ENCODE data around the gene BUB3.

Gene BUB3

GRCh38 chr10:123154092-123154710, at the start of gene BUB3:
Gene BUB3, plus strand, starts transcription at chr10:123154402. Its CDS starts 516 bp downstream, at chr10:123154918.
- peaks cover 49% of the 10 kb centered on the region for H3K79me2 ChIP-seq (ENCODE audit: insufficient read depth, low read length)
- peak within 1 kb of the TSS; percentile 97 for H3K4me2 ChIP-seq (ENCODE audit: low read depth, low read length, poor library complexity, severe bottlenecking)
- H3K9me3 ChIP-seq (ENCODE audit: insufficient read depth, low read depth, low read length): no peaks in the 10 kb centered on the region
- H3F3A ChIP-seq (ENCODE audit: low read depth): no peaks in the 10 kb centered on the region; the same call in 1 of the 2 replicates
- TF ChIP-seq CTCF (conservative IDR thresholded peaks at IDR 0.05; ENCODE audit: low read length) (no peak), EZH2phosphoT487 (IDR thresholded peaks at IDR 0.05; ENCODE audit: borderline replicate concordance) (no peak)
- peak within 1 kb of the TSS; percentile 88 for H3K4me3 ChIP-seq (ENCODE audit: low read length, poor library complexity, severe bottlenecking)
- H3K36me3 ChIP-seq (ENCODE audit: insufficient read depth, low read length): peaks cover 34% of the 10 kb centered on the region; the same call in 1 of the 2 replicates
- peak within 1 kb of the TSS; percentile 97 for H2AFZ ChIP-seq (ENCODE audit: low read length)
- no peaks in the 10 kb centered on the region for H3K27me3 ChIP-seq (ENCODE audit: insufficient read depth, low read length, poor library complexity, severe bottlenecking)
- H3K9ac ChIP-seq (ENCODE audit: low read depth, low read length, poor library complexity, severe bottlenecking): peak within 1 kb of the TSS; percentile 96
- H3K4me1 ChIP-seq (ENCODE audit: insufficient read depth, low read length, poor library complexity, severe bottlenecking): peaks cover 47% of the 10 kb centered on the region
- peaks cover 48% of the 10 kb centered on the region for H4K20me1 ChIP-seq (ENCODE audit: insufficient read depth, low read length, poor library complexity, severe bottlenecking)
- no peaks in the 10 kb centered on the region for H3K9me2 ChIP-seq (replicated peaks; ENCODE audit: low read depth, low read length)

- Histone ChIP-seq H3K79me2 (ENCODE audit: insufficient read depth, low read length) (no peaks in the 10 kb centered on the region), H4K20me1 (ENCODE audit: insufficient read depth, low read length, poor library complexity, severe bottlenecking) (no peaks in the 10 kb centered on the region), H3K9me2 (replicated peaks; ENCODE audit: low read depth, low read length) (no peaks in the 10 kb centered on the region), H3K9ac (ENCODE audit: low read depth, low read length, poor library complexity, severe bottlenecking) (no peak overlapping the region), H2AFZ (ENCODE audit: low read length) (no peak overlapping the region), H3K4me1 (ENCODE audit: insufficient read depth, low read length, poor library complexity, severe bottlenecking) (no peaks in the 10 kb centered on the region), H3K4me2 (ENCODE audit: low read depth, low read length, poor library complexity, severe bottlenecking) (no peak overlapping the region), H3K27me3 (ENCODE audit: insufficient read depth, low read length, poor library complexity, severe bottlenecking) (no peaks in the 10 kb centered on the region), H3K4me3 (ENCODE audit: low read length, poor library complexity, severe bottlenecking) (no peak overlapping the region), H3K36me3 (ENCODE audit: insufficient read depth, low read length) (no peaks in the 10 kb centered on the region), H3F3A (ENCODE audit: low read depth) (no peaks in the 10 kb centered on the region), H3K9me3 (ENCODE audit: insufficient read depth, low read depth, low read length) (no peaks in the 10 kb centered on the region)
- TF ChIP-seq EZH2phosphoT487 (IDR thresholded peaks at IDR 0.05; ENCODE audit: borderline replicate concordance): no peak
- no peak for TF ChIP-seq CTCF (conservative IDR thresholded peaks at IDR 0.05; ENCODE audit: low read length)
Observed at GRCh38 chr10:123109466-123109865, 44.7 kb upstream of the BUB3 start.

GRCh38 chr10:123117644-123118417, 36.4 kb upstream of the BUB3 start:
- Histone ChIP-seq H2AFZ (ENCODE audit: low read length) (no peak overlapping the region), H3F3A (ENCODE audit: low read depth) (no peaks in the 10 kb centered on the region), H3K4me2 (ENCODE audit: low read depth, low read length, poor library complexity, severe bottlenecking) (no peak overlapping the region), H3K4me3 (ENCODE audit: low read length, poor library complexity, severe bottlenecking) (no peak overlapping the region), H3K9me3 (ENCODE audit: insufficient read depth, low read depth, low read length) (no peaks in the 10 kb centered on the region), H3K4me1 (ENCODE audit: insufficient read depth, low read length, poor library complexity, severe bottlenecking) (no peaks in the 10 kb centered on the region), H3K27me3 (ENCODE audit: insufficient read depth, low read length, poor library complexity, severe bottlenecking) (no peaks in the 10 kb centered on the region), H3K9me2 (replicated peaks; ENCODE audit: low read depth, low read length) (no peaks in the 10 kb centered on the region), H3K9ac (ENCODE audit: low read depth, low read length, poor library complexity, severe bottlenecking) (no peak overlapping the region), H3K79me2 (ENCODE audit: insufficient read depth, low read length) (no peaks in the 10 kb centered on the region), H4K20me1 (ENCODE audit: insufficient read depth, low read length, poor library complexity, severe bottlenecking) (no peaks in the 10 kb centered on the region), H3K36me3 (ENCODE audit: insufficient read depth, low read length) (no peaks in the 10 kb centered on the region)
- TF ChIP-seq CTCF (conservative IDR thresholded peaks at IDR 0.05; ENCODE audit: low read length) (no peak), EZH2phosphoT487 (IDR thresholded peaks at IDR 0.05; ENCODE audit: borderline replicate concordance) (no peak)
